Measurements from ENCODE around the gene NUDT12.

Gene NUDT12

GRCh38 chr5:103562453-103563157 lies at the start of gene NUDT12:
Gene NUDT12 (minus strand): TSS chr5:103562789. CDS start chr5:103560248, 2,541 bp downstream.
- DNase-seq (ENCODE audit: low read depth): peak; percentile 5

DNA sequence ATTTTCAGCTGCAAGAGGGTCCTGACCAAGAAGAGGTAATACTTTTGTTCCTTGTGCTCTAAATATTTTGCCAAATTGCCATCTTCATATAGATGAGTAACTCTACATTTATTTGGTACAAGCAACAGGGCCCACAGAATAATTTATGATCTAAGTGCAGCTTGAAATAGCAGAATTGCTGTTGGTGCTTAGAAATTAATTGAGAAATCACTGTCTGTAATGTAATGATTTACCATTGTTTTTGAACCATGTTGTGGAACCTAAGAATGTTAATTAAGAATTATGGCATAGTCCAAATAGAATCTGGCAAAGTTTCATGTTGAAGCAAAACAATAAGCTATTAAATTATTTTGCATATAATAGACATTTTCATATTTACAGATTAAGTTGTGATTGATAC lies 44.8 kb upstream of the NUDT12 start:
- no peak for DNase-seq (ENCODE audit: low read depth)

DNA sequence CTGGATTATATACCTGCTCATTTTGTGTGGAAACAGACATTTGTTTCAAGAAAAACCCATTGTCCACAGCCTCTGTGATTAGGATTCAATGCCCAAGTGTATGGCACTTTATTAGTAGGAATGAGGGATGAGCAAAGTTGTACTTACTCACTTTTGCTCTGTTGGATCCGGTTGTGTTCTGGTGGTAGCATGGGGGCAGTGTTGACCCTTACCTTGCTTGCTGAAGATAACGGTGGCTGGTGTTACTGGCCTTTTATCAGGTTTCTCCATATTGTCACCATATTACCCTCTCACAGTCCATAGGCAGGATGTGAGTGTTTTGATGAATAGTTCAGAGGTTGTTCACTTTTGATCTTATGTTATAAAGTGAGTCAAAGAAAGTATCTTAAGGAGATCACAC lies 42.7 kb upstream of the NUDT12 start:
- DNase-seq (ENCODE audit: low read depth): no peak

DNA sequence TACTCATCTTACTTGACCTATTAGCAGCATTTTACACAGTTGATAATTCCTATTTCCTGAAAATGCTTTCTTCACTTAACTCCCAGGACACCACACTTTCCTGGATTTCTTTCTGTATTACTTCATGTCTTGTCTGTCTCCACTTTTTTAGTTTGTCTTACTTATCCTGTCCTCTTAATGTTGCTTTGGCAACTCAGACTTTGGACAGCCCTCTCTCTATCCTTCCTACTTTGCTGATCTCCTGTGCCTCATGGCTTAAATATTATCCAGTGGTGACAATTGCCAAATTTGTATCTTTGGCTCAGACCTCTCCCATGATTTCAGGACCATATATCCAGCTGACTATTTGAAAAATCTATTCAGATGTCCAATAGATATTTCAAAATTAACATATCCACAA lies 39.8 kb upstream of the NUDT12 start:
- DNase-seq (ENCODE audit: low read depth): no peak

GRCh38 chr5:103601314-103601713 lies 38.7 kb upstream of the NUDT12 start:
- no peak for DNase-seq (ENCODE audit: low read depth)

DNA sequence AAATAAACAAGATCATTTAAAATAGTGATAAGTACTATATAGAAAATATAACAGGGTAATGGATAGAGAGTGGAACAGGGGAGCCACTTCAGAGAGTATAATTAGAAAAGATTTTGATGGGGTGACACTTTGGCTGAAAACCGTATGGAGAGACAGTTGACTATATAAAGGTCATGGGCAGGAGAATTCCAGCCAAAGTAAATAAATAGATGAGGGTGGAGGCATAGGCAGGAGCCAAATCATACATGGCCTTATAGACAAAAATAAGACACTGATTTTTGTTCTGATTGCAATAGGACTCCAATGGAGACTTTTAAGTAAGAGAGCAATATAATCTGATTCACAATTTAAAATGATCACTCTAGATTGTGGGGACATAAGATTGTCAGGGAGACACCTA lies 37.5 kb upstream of the NUDT12 start:
- no peak for DNase-seq (ENCODE audit: low read depth)

GRCh38 chr5:103598997-103599566 lies 36.5 kb upstream of the NUDT12 start:
- DNase-seq (ENCODE audit: low read depth): no peak

DNA sequence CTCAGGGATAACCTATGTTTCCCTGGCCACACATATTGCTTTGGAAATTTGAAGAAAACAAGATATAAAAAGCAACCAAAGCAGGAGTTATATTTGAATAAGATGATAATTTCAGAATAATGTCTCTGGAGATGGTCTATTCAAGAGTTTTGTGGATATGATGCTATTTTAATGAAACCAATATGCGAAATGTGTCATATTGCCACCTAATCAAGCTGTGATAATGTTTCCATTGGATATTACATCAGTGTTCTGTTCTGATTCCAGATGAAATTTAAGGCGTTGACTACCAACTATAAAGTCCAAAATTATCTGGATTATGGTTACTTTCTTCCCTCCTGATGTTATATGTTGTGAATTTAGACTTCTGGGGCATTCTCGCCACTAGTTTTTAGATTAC lies 27.6 kb upstream of the NUDT12 start:
- no peak for DNase-seq (ENCODE audit: low read depth)

DNA sequence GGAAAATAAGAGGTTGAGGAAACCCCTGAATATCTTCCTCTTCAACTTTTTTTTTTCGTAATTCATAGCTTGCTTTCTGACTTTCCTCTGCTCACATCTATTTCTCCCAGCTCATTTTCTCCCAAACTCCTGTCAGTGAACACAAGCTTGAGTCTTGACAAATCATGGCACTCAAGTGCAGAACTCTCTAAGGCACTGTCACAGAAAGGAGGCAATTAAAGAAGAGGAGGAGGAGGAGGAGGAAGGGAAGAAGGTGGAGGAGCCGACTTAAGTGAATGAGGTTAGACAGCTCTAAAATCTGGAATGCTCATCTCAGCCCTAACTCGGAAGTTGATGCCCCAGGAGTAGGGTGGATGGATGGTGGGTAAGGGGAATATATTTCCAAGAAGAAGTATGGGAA lies 27.2 kb upstream of the NUDT12 start:
- DNase-seq (ENCODE audit: low read depth): no peak

GRCh38 chr5:103589357-103589756 lies 26.8 kb upstream of the NUDT12 start:
- no peak for DNase-seq (ENCODE audit: low read depth)

GRCh38 chr5:103587185-103587748 lies 24.7 kb upstream of the NUDT12 start:
- no peak for DNase-seq (ENCODE audit: low read depth)

- DNase-seq (ENCODE audit: low read depth): no peak
These were observed 19.8 kb upstream of the NUDT12 start for GRCh38 chr5:103582364-103582763.

- no peak for DNase-seq (ENCODE audit: low read depth)
These were observed 10.8 kb upstream of the NUDT12 start for GRCh38 chr5:103573411-103573810.

- DNase-seq (ENCODE audit: low read depth): no peak
These were observed 9.9 kb upstream of the NUDT12 start for GRCh38 chr5:103572454-103572853.

- DNase-seq (ENCODE audit: low read depth): no peak
These were observed 9.1 kb upstream of the NUDT12 start for GRCh38 chr5:103571730-103572129.

DNA sequence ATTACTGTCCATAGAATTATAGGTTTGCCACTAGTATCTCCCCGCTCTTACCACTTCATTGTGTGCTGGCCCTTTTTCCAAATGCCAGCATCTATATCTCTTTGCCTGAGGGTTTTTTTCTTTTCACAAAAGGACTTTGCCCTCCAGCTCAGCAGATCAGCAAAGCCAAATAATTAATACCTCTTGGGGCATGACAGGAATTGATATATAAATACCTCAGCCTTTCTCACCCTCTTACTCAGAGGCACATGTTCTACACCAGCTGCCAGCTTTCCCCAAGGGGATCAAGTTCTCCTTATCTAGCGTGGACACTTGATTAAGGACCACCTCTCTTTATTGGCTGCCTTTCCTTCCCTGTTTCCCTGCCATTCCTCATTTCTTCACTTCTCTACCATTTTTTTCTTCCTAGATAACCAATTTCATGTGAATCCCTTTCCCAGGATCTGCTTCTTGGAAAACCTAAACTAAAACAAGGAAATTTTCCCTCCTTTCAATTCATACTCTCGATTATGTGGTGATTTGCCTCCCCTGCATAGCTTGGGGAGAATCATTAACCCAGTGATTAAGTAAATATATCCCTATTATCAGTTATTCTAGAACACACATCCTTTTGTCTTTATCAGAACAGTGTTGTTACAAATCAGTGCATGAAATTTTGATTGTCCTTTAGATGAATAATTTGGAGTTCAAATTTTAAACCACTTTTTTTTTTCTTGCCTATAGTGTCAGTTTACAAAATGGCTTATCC lies 6.9 kb upstream of the NUDT12 start:
- no peak for DNase-seq (ENCODE audit: low read depth)

- DNase-seq (ENCODE audit: low read depth): no peak
These were observed 3.1 kb upstream of the NUDT12 start for GRCh38 chr5:103565719-103566118.

DNA sequence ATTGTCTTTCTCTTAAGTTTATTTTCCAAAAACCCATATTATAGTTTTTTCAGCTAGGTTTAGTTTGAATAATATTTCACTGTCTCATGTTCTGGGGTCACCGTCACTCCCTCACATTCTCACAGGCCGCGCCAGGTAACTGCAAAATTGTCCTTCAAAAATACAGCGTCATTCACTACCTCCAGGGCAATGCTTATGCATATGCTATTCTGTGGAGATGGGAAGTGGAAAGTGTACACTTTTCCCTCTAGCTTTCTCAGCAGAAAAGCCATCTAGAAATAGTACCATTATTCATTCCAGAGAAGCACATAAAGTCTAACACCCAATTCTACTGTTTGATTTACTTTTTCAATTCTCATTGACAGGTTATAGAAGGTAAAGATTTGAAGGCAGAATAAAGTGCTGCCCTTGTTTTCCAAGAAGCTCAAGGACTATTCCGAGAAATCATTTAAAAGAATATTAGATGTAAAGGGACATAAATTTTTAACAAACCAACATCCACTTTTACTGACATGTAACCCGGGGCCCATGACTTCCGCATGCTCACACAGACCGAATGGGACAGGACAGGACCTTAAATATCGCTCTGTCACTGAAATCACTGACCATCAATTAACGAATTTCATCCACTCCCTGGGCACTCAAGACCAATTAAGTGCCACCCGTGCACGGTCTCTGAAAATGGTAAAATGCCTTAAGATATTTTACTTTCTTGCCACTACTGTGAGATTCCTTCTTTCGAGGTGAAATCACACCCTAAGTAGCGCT lies 720 bp downstream of the NUDT12 start:
- no peak for DNase-seq (ENCODE audit: low read depth)

DNA sequence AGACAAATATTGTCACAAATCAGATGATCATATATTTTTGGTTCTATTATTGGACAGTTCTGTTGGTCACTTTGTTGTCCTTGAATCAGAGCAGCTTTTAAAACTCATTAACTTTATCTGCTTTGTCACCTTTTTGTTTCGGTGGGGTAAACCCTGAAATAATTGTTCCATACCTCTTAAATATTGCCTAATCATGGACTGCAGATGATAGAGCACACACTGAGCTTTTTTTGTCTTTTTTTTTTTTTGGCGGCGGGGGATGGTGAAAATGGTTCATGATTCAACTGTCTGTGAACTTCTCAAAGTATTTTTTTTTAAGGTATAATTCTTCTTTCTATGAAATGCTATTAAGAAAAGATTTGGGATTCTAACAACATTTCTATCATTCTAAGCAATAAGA lies 1.8 kb downstream of the NUDT12 start:
- no peak for DNase-seq (ENCODE audit: low read depth)

GRCh38 chr5:103546858-103547257 lies 15.7 kb downstream of the NUDT12 start:
- no peak for DNase-seq (ENCODE audit: low read depth)

DNA sequence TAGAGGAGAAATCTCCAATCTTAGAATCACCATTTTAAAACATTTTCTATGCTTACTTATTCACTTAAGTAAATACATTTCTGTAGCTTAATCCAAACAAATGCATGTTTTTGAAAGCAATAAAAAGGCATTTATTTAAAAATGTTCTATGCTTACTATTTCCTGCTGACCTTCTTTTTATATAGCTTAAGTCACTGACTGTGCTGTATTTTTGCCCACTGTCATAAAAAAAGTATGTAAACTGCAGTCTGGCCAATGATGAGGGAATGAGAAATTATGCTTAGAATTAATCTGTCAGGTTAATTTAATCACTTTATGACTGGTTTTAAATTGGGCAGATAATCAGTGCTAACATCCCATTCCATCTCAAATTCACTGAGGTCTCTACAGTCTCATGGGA lies 20.1 kb downstream of the NUDT12 start:
- DNase-seq (ENCODE audit: low read depth): no peak

DNA sequence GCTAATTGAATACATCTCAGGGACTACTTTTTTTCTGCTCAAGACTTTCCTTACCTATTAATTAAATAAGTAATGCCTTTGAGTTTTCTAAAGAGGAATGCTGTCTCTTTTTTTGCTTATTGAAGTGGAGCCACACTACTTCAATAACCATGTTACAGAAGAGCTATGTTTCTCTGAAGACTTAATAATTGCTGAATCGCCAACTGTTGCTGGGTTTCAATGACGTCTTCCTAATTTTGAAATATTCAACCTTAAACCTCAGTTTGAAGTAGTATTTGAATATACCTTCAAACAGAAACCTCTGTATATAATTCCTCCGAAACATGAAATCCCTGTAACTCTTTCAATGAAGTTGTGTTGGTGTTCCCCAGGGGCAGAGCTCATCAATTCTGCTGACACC lies 21.0 kb downstream of the NUDT12 start:
- no peak for DNase-seq (ENCODE audit: low read depth)

Data from activated T-helper 9 cell treated with anti-CD3 and anti-CD28 coated beads, Interleukin-2, amount 50 U/mL, for 16 hours (primary cell).